ENCODE results near the gene LDLRAD3. TPM values are rescaled to one million over a fixed set of nuclear protein-coding genes. Genes with fewer than 3 reads are reported as not detected.
"Not testable (repeated sequence)": the region's sequence is repeated elsewhere in the genome, so short reads cannot be mapped to it uniquely, and the experiment has no call there.

The LDLRAD3 gene
- total RNA-seq, 1 donor from 2014 or later: 19.6 TPM

DNA sequence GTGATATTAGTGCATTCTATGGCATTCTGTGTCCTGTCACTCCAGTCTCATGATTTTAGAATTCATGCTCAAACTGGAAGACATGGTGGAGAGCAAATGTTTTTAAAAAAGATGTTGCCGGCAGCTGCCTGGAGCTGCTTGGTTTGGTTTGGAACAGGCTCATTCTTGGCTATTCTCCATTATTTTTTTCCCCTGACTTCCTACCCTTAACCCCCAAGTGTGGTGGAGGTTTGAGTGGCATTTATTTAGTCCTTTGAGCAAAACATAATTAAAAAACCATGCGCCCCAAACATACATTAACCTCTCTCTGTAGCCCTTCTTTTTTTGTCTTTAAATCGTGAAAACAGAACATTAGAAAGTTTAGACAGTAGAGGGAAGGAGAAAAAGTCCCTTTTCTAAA lies 94.7 kb downstream of the LDLRAD3 start:
- no peak overlapping the region for H3K27ac Mint-ChIP-seq
- DNase-seq (ENCODE audit: low spot score, unreplicated experiment): no peak
- H3K27me3 Mint-ChIP-seq: no peaks in the 10 kb centered on the region
- peaks cover 7% of the 10 kb centered on the region for H3K9me3 Mint-ChIP-seq (ENCODE audit: low read depth)
- peaks cover 5% of the 10 kb centered on the region for H3K4me1 Mint-ChIP-seq (ENCODE audit: low read depth)
- TF ChIP-seq, protein P1, sequence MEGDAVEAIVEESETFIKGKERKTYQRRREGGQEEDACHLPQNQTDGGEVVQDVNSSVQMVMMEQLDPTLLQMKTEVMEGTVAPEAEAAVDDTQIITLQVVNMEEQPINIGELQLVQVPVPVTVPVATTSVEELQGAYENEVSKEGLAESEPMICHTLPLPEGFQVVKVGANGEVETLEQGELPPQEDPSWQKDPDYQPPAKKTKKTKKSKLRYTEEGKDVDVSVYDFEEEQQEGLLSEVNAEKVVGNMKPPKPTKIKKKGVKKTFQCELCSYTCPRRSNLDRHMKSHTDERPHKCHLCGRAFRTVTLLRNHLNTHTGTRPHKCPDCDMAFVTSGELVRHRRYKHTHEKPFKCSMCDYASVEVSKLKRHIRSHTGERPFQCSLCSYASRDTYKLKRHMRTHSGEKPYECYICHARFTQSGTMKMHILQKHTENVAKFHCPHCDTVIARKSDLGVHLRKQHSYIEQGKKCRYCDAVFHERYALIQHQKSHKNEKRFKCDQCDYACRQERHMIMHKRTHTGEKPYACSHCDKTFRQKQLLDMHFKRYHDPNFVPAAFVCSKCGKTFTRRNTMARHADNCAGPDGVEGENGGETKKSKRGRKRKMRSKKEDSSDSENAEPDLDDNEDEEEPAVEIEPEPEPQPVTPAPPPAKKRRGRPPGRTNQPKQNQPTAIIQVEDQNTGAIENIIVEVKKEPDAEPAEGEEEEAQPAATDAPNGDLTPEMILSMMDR (IDR thresholded peaks at IDR 0.05; ENCODE audit: unreplicated experiment): no peak
- H3K36me3 Mint-ChIP-seq (ENCODE audit: insufficient read depth): peaks cover 1% of the 10 kb centered on the region
- no peak overlapping the region for H3K4me3 Mint-ChIP-seq (ENCODE audit: low read depth)

DNA sequence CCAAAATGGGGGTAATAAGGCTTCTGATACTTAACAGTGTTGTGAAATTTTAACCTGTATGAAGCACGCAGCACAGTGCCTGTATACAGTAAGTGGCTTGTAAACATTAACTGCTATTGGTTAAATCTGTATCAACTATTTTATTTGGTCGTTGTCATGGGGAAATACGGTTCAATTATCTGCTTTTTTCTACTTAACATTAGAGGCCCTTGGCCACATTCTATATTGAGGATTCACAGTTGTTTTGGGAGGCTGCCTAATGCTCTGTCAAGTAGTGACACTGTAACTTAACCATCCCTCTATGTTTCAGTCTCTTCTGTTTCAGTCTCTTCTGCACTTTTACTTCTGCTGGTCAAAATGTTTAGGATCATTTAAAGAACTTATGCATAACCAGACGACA lies 95.6 kb downstream of the LDLRAD3 start:
- TF ChIP-seq, protein P1 (IDR thresholded peaks at IDR 0.05; ENCODE audit: unreplicated experiment): no peak
- Mint-ChIP-seq H3K36me3 (ENCODE audit: insufficient read depth) (no peaks in the 10 kb centered on the region), H3K9me3 (ENCODE audit: low read depth) (no peaks in the 10 kb centered on the region), H3K27ac (no peak overlapping the region), H3K27me3 (no peaks in the 10 kb centered on the region), H3K4me3 (ENCODE audit: low read depth) (no peak overlapping the region), H3K4me1 (ENCODE audit: low read depth) (peaks cover 5% of the 10 kb centered on the region)
- no peak for DNase-seq (ENCODE audit: low spot score, unreplicated experiment)

DNA sequence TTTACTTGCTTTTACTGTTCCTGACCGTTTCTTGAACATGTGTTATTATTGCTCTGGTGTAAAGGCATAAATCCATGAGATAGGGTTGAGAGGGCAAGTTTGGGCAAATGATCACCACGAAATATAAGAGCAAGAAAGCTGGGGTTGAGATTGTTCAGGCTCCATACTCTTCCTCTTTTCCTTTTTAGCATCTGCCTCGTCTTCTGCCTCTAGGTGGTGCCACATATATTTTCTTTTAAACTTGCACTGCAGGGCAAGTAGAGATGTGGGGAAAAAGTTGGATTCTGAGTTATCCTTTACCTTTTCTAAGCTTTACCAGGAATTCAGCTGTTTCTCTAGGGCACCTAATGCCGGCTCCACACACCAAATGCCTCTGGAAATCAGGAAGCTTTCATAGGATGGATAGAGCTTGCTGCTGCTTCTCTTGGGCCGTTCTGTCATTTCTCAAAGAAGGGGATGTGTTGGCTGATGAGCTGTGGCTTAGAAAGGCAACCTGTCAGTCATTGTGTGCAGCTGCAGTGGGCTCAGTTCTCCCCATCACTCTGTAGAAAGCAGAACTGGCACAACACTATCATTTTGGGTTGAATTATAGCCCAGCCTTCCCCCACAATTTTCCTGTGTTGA lies 98.2 kb downstream of the LDLRAD3 start:
- Mint-ChIP-seq H3K4me1 (ENCODE audit: low read depth) (no peaks in the 10 kb centered on the region), H3K9me3 (ENCODE audit: low read depth) (no peaks in the 10 kb centered on the region), H3K27me3 (no peaks in the 10 kb centered on the region), H3K27ac (no peak overlapping the region), H3K4me3 (ENCODE audit: low read depth) (no peak overlapping the region), H3K36me3 (ENCODE audit: insufficient read depth) (peaks cover 2% of the 10 kb centered on the region)
- TF ChIP-seq, protein P1 (IDR thresholded peaks at IDR 0.05; ENCODE audit: unreplicated experiment): peak; percentile 47
- DNase-seq (ENCODE audit: low spot score, unreplicated experiment): no peak

DNA sequence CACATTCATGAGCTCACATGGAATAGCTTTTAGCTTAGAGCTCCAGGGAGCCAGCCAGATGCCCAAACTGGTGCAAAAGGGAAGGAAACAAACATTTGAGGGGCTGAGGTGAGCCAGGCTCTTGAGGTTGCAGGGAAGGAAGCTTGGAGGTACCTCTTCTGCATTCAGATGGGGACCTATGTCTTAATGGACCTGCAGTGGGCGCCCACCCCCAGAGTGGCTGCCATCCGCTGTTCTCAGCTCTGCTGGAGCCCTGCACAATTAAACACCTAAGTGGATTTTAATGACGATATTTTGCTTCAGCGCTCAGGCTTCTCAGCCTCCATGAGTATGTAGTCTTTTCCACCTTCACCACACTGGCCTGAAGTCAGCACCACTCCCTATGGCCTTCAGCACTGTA lies 100.8 kb downstream of the LDLRAD3 start:
- Mint-ChIP-seq H3K27me3 (no peaks in the 10 kb centered on the region), H3K9me3 (ENCODE audit: low read depth) (no peaks in the 10 kb centered on the region), H3K27ac (no peak overlapping the region), H3K36me3 (ENCODE audit: insufficient read depth) (peaks cover 2% of the 10 kb centered on the region), H3K4me3 (ENCODE audit: low read depth) (no peak overlapping the region), H3K4me1 (ENCODE audit: low read depth) (no peaks in the 10 kb centered on the region)
- DNase-seq (ENCODE audit: low spot score, unreplicated experiment): no peak
- TF ChIP-seq, protein P1 (IDR thresholded peaks at IDR 0.05; ENCODE audit: unreplicated experiment): no peak

DNA sequence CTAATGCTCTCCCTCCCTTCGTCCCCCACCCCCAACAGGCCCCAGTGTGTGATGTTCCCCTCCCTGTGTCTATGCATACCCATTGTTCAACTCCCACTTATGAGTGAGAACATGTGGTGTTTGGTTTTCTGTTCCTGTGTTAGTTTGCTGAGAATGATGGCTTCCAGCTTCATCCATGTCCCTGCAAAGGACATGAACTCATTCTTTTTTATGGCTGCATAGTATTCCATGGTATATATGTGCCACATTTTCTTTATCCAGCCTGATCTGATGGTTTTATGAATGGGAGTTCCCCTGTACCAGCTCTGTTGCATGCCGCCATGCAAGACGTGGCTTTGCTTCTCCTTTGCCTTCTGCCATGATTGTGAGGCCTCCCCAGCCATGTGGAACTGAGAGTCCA lies 102.1 kb downstream of the LDLRAD3 start:
- not testable (repeated sequence) for H3K27ac Mint-ChIP-seq; H3K4me1 Mint-ChIP-seq (ENCODE audit: low read depth); H3K9me3 Mint-ChIP-seq (ENCODE audit: low read depth); DNase-seq (ENCODE audit: low spot score, unreplicated experiment); H3K4me3 Mint-ChIP-seq (ENCODE audit: low read depth); H3K36me3 Mint-ChIP-seq (ENCODE audit: insufficient read depth); H3K27me3 Mint-ChIP-seq

DNA sequence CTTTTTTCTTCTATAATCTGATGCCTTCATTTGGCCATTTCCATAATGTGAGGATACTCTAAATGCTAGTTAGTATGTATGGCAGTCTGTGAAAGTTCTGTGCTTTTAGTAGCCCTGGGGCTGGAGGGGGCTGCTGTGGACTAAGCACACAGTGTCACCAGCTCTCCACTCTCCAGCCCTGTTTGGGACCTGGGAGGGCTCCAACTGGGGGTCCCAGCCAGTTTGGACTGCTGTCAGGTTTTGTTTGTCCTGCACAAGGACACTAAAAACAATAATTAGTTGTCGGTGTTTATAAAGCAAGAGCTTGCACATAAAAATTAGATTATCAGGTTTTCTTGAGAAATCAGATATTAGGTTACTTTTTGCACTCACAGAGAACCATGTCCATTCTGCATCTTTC lies 103.1 kb downstream of the LDLRAD3 start:
- Mint-ChIP-seq H3K36me3 (ENCODE audit: insufficient read depth) (peaks cover 3% of the 10 kb centered on the region), H3K27ac (no peak overlapping the region), H3K9me3 (ENCODE audit: low read depth) (no peaks in the 10 kb centered on the region), H3K27me3 (no peaks in the 10 kb centered on the region), H3K4me3 (ENCODE audit: low read depth) (no peak overlapping the region), H3K4me1 (ENCODE audit: low read depth) (peaks cover 1% of the 10 kb centered on the region)
- no peak for DNase-seq (ENCODE audit: low spot score, unreplicated experiment)
- TF ChIP-seq, protein P1 (IDR thresholded peaks at IDR 0.05; ENCODE audit: unreplicated experiment): no peak

Measured in progenitor cell of endocrine pancreas (in vitro differentiated cells).